Stomach (tissue), 9 donors: ENCODE data around the gene CDC42SE1. TPM values are rescaled to one million over a fixed set of nuclear protein-coding genes. Genes with fewer than 3 reads are reported as not detected.

Experiments used
- DNase-seq, 2 donors: peaks; one replicate each; pipeline versions ENCODE4 v3.0.0 to v3.0.0-alpha.2; 2013 to 2019
- H3K27ac ChIP-seq, 5 donors: fragments of 200-600 bp in 4 of 5; sonication (generic) in 4 of 5; one replicate each; pipeline ENCODE4 v1.5.1; 2013 to 2019; ENCODE audit warnings: mild to moderate bottlenecking in 1 of 5, moderate library complexity in 1 of 5
- H3K27me3 ChIP-seq, 3 donors: fragments of 200-600 bp; sonication (generic); one replicate each; pipeline ENCODE4 v1.5.1; 2017 to 2019; ENCODE audit warnings: mixed run types in 1 of 3
- H3K36me3 ChIP-seq, 4 donors: fragments of 200-600 bp; sonication (generic); 1 replicate in 3 of 4; 2 replicates in 1 of 4; pipeline ENCODE4 v1.5.1; 2016 to 2019
- H3K4me1 ChIP-seq, 4 donors: fragments of 200-600 bp; sonication (generic); one replicate each; pipeline ENCODE4 v1.5.1; 2016 to 2019
- H3K4me3 ChIP-seq, 4 donors: fragments of 200-600 bp; sonication (generic) in 3 of 4; one replicate each; pipeline ENCODE4 v1.5.1; 2016 to 2019; ENCODE audit warnings: mild to moderate bottlenecking in 1 of 4
- H3K9me3 ChIP-seq, 4 donors: fragments of 200-600 bp; sonication (generic); one replicate each; pipeline ENCODE4 v1.5.1; 2016 to 2019
- CTCF ChIP-seq, 7 experiments: fragments of 450-650 bp in 4 of 7; fragments of 200-600 bp in 3 of 7; sonication (generic) in 3 of 7; IDR thresholded peaks; one replicate each; pipeline ENCODE4 v1.5.1; 2016 to 2019; ENCODE audit warnings: antibody characterized with exemption in 7 of 7, control low read depth in 2 of 7, mild to moderate bottlenecking in 1 of 7
- EP300 ChIP-seq: sonication (generic); formaldehyde crosslinking; IDR thresholded peaks from one replicate; pipeline ENCODE4 v1.6.1; 2017; ENCODE audit warnings: antibody characterized with exemption
- POLR2A ChIP-seq, 4 donors: fragments of 450-650 bp; IDR thresholded peaks; one replicate each; pipeline ENCODE4 v1.6.1; 2016; ENCODE audit warnings: antibody characterized with exemption in 4 of 4, control low read depth in 2 of 4, mild to moderate bottlenecking in 1 of 4, moderate library complexity in 1 of 4
- POLR2AphosphoS5 ChIP-seq, 3 donors: sonication (generic); formaldehyde crosslinking; IDR thresholded peaks; one replicate each; pipeline ENCODE4 v1.6.1; 2016; ENCODE audit warnings: antibody characterized with exemption in 3 of 3
- WGBS, 5 donors: extraction: QIAGEN DNeasy Blood & Tissue Kit in 3 of 5; methylation state at CpG; one replicate each; pipeline versions ENCODE4 v1.1.5 to v1.1.7; 2013 to 2018; 5-methylcytosine and 5-hydroxymethylcytosine counted together
- intact Hi-C: fragments of 100-400 bp; cut with DNase I; formaldehyde crosslinking; loops from one replicate; pipeline ENCODE4 v1.15.1; 2023; ENCODE audit warnings: low total_unique reads
- polyA plus RNA-seq, 3 donors: library from polyadenylated mRNA; stranded (reverse); fragments of 200-250 nt; gene quantifications; one replicate each; pipeline ENCODE4 v1.2.3, GENCODE V29; 2013
- total RNA-seq, 5 donors: library from RNA; depleted of rRNA; stranded (reverse); fragments of >200 nt; gene quantifications; one replicate each; pipeline versions ENCODE4 v1.1.0 to v1.2.3, GENCODE V29; 2014 to 2016
- donor health status: healthy with polysubstance abuse.
- donor health status: Bipolar disorder and iron deficiency.
- donor health status: healthy.

The CDC42SE1 gene
- total and polyA plus RNA-seq, 8 donors, result 28.1 to 90.3 (median 48.1) TPM

GRCh38 chr1:151007853-151008243 is 51.6 kb downstream of the CDC42SE1 start:
- 7 to 13% (median 10%) methylated on average over 4 of the region's 4 CpGs for WGBS, 5 donors
- no peaks in the 10 kb centered on the region for H3K9me3 ChIP-seq
- peak overlapping the region; percentile 58 to 73 (median 69) for H3K4me3 ChIP-seq
- TF ChIP-seq POLR2A (IDR thresholded peaks at IDR 0.05), result no peak
- TF ChIP-seq POLR2AphosphoS5 (IDR thresholded peaks at IDR 0.05), result no peak
- no peak for TF ChIP-seq CTCF (IDR thresholded peaks at IDR 0.05)
- no peak for TF ChIP-seq EP300
- peak overlapping the region; percentile 78 to 92 (median 89) for H3K27ac ChIP-seq
- peaks cover 43 to 87% (median 74%) of the 10 kb centered on the region in 4 donors for H3K4me1 ChIP-seq
- no peaks in the 10 kb centered on the region for H3K36me3 ChIP-seq
- intact Hi-C loops, result no loop called here
- no peak for DNase-seq
- H3K27me3 ChIP-seq, result no peaks in the 10 kb centered on the region

- Histone ChIP-seq H3K4me1 (peaks cover 40 to 89% (median 75%) of the 10 kb centered on the region in 4 donors), H3K9me3 (no peaks in the 10 kb centered on the region), H3K27me3 (no peaks in the 10 kb centered on the region), H3K27ac (peak within 1 kb of the TSS; percentile 89 to 92 (median 89)), H3K4me3 (peak within 1 kb of the TSS; percentile 58 to 72 (median 63)), H3K36me3 (peaks cover 7 to 11% (median 9%) of the 10 kb centered on the region in 4 donors)
- DNase-seq, result peak; percentile 77 to 93
- intact Hi-C loops, result no loop called here
- 1 to 3% (median 1%) methylated on average over 18 of the region's 18 CpGs for WGBS, 5 donors
- TF ChIP-seq EP300 (no peak), POLR2A (IDR thresholded peaks at IDR 0.05) (peak in 1 of 4 donors; percentile 27), CTCF (IDR thresholded peaks at IDR 0.05) (peak in 4 of 7 experiments; percentile 33 to 47 (median 42)), POLR2AphosphoS5 (IDR thresholded peaks at IDR 0.05) (peak; percentile 68 to 94 (median 88))
Measured at GRCh38 chr1:151006327-151007052, 52.9 kb downstream of the CDC42SE1 start, which contains the start of gene MINDY1. MINDY1 (minus strand) TSS chr1:151006902; CDS start chr1:151002617, 4,285 bp downstream.

DNA sequence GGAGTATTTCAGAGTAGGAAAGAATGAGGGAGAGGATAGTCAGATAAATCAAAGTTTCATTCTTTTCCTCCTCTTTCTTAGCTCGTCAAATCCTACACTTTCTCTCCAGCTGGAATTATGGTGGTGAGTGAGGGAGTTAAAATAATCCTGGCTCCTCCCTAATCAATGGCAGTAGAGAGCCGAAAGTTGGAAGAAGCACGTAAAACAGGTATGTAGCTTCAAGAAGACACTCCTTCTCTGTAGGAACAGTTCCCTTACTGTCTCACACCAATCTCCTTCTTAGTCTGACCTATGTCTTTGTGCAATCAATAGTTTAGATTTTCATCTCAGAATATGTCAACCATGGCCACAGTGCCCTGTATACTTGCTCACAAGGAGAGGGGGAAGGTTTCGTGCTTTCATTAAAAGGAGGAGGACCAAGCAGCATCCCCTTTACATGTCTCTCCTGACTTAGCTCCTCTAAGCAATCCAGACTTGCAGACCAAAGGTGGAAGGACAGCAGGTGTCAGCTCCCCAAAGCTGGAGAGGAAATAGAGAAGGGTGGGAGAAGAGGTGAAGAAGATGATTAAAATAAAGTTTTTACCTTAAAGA is 53.6 kb downstream of the CDC42SE1 start:
- peak overlapping the region; percentile 89 to 92 (median 89) for H3K27ac ChIP-seq
- intact Hi-C loops, result no loop called here

More for the DNA sequence above, 53.6 kb downstream of the CDC42SE1 start:
- DNase-seq, result peak in 1 of 2 donors; percentile 34
- H3K4me1 ChIP-seq, result peaks cover 40 to 83% (median 73%) of the 10 kb centered on the region in 4 donors
- peak overlapping the region; percentile 55 to 72 (median 59) for H3K4me3 ChIP-seq
- H3K36me3 ChIP-seq, result peaks cover 7 to 17% (median 16%) of the 10 kb centered on the region in 4 donors
- TF ChIP-seq CTCF (IDR thresholded peaks at IDR 0.05) (no peak), EP300 (no peak), POLR2A (IDR thresholded peaks at IDR 0.05) (no peak), POLR2AphosphoS5 (IDR thresholded peaks at IDR 0.05) (no peak)
- WGBS, 5 donors, result 5 to 14% (median 9%) methylated on average over 4 of the region's 4 CpGs
- H3K27me3 ChIP-seq, result no peaks in the 10 kb centered on the region
- H3K9me3 ChIP-seq, result no peaks in the 10 kb centered on the region
